ENCODE data around the gene FCHO1. TPM values are rescaled to one million over a fixed set of nuclear protein-coding genes. Genes with fewer than 3 reads are reported as not detected.

FCHO1 gene
- total and polyA plus RNA-seq, 2 experiments from 2014 or later, result 18.5 to 42.3 TPM

DNA sequence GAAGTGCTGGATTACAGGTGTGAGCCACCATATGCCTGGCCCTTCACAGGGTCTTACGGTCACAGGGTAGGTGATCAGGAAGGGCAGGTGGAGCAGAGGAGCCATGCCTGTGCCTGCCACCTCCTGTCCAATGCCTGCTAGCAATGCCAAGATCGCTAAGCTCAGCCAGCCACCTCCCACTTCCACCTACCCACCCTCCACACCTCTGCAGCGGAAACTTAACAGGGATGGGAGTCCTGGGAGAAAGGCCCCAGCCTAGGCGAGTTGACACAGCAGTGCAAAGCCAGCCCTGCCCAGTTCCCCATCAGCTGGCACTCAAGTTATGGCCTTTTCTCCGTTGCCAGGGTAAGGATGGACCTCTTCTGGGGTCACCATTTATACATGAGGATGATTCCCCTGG is 15.9 kb upstream of the FCHO1 start (continued):
- TF ChIP-seq, protein P1, sequence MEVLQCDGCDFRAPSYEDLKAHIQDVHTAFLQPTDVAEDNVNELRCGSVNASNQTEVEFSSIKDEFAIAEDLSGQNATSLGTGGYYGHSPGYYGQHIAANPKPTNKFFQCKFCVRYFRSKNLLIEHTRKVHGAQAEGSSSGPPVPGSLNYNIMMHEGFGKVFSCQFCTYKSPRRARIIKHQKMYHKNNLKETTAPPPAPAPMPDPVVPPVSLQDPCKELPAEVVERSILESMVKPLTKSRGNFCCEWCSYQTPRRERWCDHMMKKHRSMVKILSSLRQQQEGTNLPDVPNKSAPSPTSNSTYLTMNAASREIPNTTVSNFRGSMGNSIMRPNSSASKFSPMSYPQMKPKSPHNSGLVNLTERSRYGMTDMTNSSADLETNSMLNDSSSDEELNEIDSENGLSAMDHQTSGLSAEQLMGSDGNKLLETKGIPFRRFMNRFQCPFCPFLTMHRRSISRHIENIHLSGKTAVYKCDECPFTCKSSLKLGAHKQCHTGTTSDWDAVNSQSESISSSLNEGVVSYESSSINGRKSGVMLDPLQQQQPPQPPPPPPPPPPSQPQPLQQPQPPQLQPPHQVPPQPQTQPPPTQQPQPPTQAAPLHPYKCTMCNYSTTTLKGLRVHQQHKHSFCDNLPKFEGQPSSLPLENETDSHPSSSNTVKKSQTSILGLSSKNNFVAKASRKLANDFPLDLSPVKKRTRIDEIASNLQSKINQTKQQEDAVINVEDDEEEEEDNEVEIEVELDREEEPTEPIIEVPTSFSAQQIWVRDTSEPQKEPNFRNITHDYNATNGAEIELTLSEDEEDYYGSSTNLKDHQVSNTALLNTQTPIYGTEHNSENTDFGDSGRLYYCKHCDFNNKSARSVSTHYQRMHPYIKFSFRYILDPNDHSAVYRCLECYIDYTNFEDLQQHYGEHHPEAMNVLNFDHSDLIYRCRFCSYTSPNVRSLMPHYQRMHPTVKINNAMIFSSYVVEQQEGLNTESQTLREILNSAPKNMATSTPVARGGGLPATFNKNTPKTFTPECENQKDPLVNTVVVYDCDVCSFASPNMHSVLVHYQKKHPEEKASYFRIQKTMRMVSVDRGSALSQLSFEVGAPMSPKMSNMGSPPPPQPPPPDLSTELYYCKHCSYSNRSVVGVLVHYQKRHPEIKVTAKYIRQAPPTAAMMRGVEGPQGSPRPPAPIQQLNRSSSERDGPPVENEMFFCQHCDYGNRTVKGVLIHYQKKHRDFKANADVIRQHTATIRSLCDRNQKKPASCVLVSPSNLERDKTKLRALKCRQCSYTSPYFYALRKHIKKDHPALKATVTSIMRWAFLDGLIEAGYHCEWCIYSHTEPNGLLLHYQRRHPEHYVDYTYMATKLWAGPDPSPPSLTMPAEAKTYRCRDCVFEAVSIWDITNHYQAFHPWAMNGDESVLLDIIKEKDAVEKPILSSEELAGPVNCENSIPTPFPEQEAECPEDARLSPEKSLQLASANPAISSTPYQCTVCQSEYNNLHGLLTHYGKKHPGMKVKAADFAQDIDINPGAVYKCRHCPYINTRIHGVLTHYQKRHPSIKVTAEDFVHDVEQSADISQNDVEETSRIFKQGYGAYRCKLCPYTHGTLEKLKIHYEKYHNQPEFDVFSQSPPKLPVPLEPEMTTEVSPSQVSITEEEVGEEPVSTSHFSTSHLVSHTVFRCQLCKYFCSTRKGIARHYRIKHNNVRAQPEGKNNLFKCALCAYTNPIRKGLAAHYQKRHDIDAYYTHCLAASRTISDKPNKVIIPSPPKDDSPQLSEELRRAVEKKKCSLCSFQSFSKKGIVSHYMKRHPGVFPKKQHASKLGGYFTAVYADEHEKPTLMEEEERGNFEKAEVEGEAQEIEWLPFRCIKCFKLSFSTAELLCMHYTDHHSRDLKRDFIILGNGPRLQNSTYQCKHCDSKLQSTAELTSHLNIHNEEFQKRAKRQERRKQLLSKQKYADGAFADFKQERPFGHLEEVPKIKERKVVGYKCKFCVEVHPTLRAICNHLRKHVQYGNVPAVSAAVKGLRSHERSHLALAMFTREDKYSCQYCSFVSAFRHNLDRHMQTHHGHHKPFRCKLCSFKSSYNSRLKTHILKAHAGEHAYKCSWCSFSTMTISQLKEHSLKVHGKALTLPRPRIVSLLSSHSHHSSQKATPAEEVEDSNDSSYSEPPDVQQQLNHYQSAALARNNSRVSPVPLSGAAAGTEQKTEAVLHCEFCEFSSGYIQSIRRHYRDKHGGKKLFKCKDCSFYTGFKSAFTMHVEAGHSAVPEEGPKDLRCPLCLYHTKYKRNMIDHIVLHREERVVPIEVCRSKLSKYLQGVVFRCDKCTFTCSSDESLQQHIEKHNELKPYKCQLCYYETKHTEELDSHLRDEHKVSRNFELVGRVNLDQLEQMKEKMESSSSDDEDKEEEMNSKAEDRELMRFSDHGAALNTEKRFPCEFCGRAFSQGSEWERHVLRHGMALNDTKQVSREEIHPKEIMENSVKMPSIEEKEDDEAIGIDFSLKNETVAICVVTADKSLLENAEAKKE (CRISPR knock-in tag; IDR thresholded peaks at IDR 0.05), result no peak

DNA sequence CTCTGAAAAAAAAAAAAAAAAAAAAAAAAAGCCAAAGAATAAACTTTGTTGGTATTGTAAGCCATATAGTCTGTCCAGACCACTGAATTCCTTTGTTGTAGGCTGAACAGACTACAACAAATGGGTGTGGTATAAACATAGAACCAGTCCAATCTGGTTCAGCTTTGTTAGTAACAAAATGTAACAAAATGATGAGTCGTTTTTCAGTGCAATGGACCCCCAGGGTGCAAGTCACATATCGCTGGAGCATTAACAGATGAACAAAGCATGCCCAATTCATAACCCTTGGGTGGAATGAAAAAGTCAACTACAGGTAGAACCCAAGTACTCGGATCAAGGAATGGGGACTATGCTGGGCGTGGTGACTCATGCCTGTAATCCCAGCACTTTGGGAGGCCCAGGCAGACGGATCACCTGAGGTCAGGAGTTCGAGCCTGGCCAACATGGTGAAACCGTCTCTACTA is 13.6 kb upstream of the FCHO1 start:
- Histone ChIP-seq H3K79me2 (replicated peaks; ENCODE audit: insufficient read depth) (0 out of 2 replicates have a peak, but pooled peaks cover 2% of the 10 kb centered on the region), H3K36me3 (ENCODE audit: insufficient read depth) (no peaks in the 10 kb centered on the region; the same call in 1 of the 2 replicates), H3K4me2 (no peak overlapping the region), H3K27me3 (ENCODE audit: insufficient read depth) (no peaks in the 10 kb centered on the region), H3K27ac (ENCODE audit: low read depth) (no peak overlapping the region), H3K4me1 (ENCODE audit: insufficient read depth) (0 out of 2 replicates have a peak, but pooled peaks cover 3% of the 10 kb centered on the region), H4K20me1 (replicated peaks; ENCODE audit: insufficient read depth) (peaks cover 17% of the 10 kb centered on the region; the same call in 1 of the 2 replicates), H3K4me3 (no peak overlapping the region), H3F3A (replicated peaks; ENCODE audit: low read depth) (peaks cover 9% of the 10 kb centered on the region; the same call in 1 of the 2 replicates), H2AFZ (no peak overlapping the region), H3K9me2 (ENCODE audit: insufficient read depth) (no peaks in the 10 kb centered on the region)
- peaks cover 9% of the 10 kb centered on the region for H3K27me3 Mint-ChIP-seq (ENCODE audit: insufficient read depth, low read depth, poor library complexity)
- peaks cover 4% of the 10 kb centered on the region; the same call in 1 of the 3 replicates for H3K4me1 Mint-ChIP-seq
- H3K36me3 Mint-ChIP-seq (ENCODE audit: low read depth), result peaks cover 44% of the 10 kb centered on the region
- peaks cover 16% of the 10 kb centered on the region for H3K9me3 Mint-ChIP-seq
- DNase-seq (ENCODE audit: low spot score) (no peak), ATAC-seq (no peak)
- H3K4me3 Mint-ChIP-seq, result no peak overlapping the region
- H3K27ac Mint-ChIP-seq, result no peak overlapping the region
- TF ChIP-seq CREB1 (CRISPR knock-in tag; IDR thresholded peaks at IDR 0.05; ENCODE audit: low read depth) (no peak), EZH2phosphoT487 (IDR thresholded peaks at IDR 0.05; ENCODE audit: unreplicated experiment) (no peak), POLR2AphosphoS5 (IDR thresholded peaks at IDR 0.05; ENCODE audit: low read depth) (no peak), STAT1 (IDR thresholded peaks at IDR 0.05; ENCODE audit: unreplicated experiment) (no peak), NANOG (IDR thresholded peaks at IDR 0.05; ENCODE audit: borderline replicate concordance) (no peak), ZNF331 (CRISPR knock-in tag; IDR thresholded peaks at IDR 0.05; ENCODE audit: low read depth) (no peak), EZH2 (IDR thresholded peaks at IDR 0.05; ENCODE audit: low read depth, unreplicated experiment) (no peak)
- TF ChIP-seq, protein P2, sequence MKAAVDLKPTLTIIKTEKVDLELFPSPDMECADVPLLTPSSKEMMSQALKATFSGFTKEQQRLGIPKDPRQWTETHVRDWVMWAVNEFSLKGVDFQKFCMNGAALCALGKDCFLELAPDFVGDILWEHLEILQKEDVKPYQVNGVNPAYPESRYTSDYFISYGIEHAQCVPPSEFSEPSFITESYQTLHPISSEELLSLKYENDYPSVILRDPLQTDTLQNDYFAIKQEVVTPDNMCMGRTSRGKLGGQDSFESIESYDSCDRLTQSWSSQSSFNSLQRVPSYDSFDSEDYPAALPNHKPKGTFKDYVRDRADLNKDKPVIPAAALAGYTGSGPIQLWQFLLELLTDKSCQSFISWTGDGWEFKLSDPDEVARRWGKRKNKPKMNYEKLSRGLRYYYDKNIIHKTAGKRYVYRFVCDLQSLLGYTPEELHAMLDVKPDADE (IDR thresholded peaks at IDR 0.05), result no peak
- TF ChIP-seq, protein P1 (CRISPR knock-in tag; IDR thresholded peaks at IDR 0.05), result no peak

Measured in GM23338 (cell line).